HEK293T (cell line): ENCODE results near the gene ATR.

Experiments used
- CTCF ChIA-PET: fragments of 350-600 bp; formaldehyde crosslinking; extraction: SDS; loops from one replicate; lab custom pipeline; 2021; ENCODE audit warnings: antibody characterized with exemption, inconsistent platforms; lab: Yijun Ruan, JAX
- POLR2A ChIA-PET: fragments of 350-600 bp; formaldehyde crosslinking; extraction: SDS; loops from one replicate; lab custom pipeline; 2020; ENCODE audit warnings: antibody characterized with exemption, inconsistent platforms; lab: Yijun Ruan, JAX
- DNase-seq: peaks from one replicate; pipeline ENCODE4 v3.0.0; 2012; ENCODE audit warnings: mixed read lengths; ENCODE audit errors: extremely low spot score
- ARNT ChIP-seq: fragments of 450-650 bp; IDR thresholded peaks from 2 replicates; pipeline ENCODE4 v1.6.1; 2017; ENCODE audit warnings: mild to moderate bottlenecking
- BHLHE40 ChIP-seq: fragments of 450-650 bp; IDR thresholded peaks from 2 replicates; pipeline ENCODE4 v1.6.1; 2016; ENCODE audit warnings: mild to moderate bottlenecking, moderate library complexity, borderline replicate concordance
- CTBP1 ChIP-seq: fragments of 450-650 bp; IDR thresholded peaks from 2 replicates; pipeline ENCODE4 v1.6.1; 2016; ENCODE audit warnings: borderline replicate concordance
- ELF4 ChIP-seq: fragments of 450-650 bp; IDR thresholded peaks from 2 replicates; pipeline ENCODE4 v1.6.1; 2017; ENCODE audit warnings: antibody characterized with exemption
- FOXA1 ChIP-seq: fragments of 450-650 bp; IDR thresholded peaks from 2 replicates; pipeline ENCODE4 v1.6.1; 2016; ENCODE audit warnings: mild to moderate bottlenecking
- FOXK2 ChIP-seq: fragments of 450-650 bp; IDR thresholded peaks from 2 replicates; pipeline ENCODE4 v1.6.1; 2016; ENCODE audit warnings: mild to moderate bottlenecking
- FOXM1 ChIP-seq: fragments of 450-650 bp; IDR thresholded peaks from 2 replicates; pipeline ENCODE4 v1.6.1; 2017; ENCODE audit warnings: mild to moderate bottlenecking, borderline replicate concordance
- HDGF ChIP-seq: fragments of 450-650 bp; IDR thresholded peaks from 2 replicates; pipeline ENCODE4 v1.6.1; 2017; ENCODE audit warnings: antibody characterized with exemption, borderline replicate concordance
- L3MBTL2 ChIP-seq: fragments of 450-650 bp; conservative IDR thresholded peaks from 2 replicates; pipeline ENCODE4 v1.6.1; 2016; ENCODE audit warnings: mild to moderate bottlenecking
- LEF1 ChIP-seq: fragments of 450-650 bp; IDR thresholded peaks from 2 replicates; pipeline ENCODE4 v1.6.1; 2017; ENCODE audit warnings: mild to moderate bottlenecking, borderline replicate concordance
- NFRKB ChIP-seq: fragments of 450-650 bp; IDR thresholded peaks from 2 replicates; pipeline ENCODE4 v1.6.1; 2016; ENCODE audit warnings: mild to moderate bottlenecking, moderate library complexity
- PKNOX1 ChIP-seq: fragments of 450-650 bp; IDR thresholded peaks from 2 replicates; pipeline ENCODE4 v1.6.1; 2016
- SP1 ChIP-seq: fragments of 450-650 bp; IDR thresholded peaks from 2 replicates; pipeline ENCODE4 v1.6.1; 2017
- SUZ12 ChIP-seq: fragments of 450-650 bp; IDR thresholded peaks from 2 replicates; pipeline ENCODE4 v1.6.1; 2016; ENCODE audit warnings: mild to moderate bottlenecking
- TARDBP ChIP-seq: fragments of 450-650 bp; IDR thresholded peaks from 2 replicates; pipeline ENCODE4 v1.6.1; 2016
- ZNF384 ChIP-seq: fragments of 450-650 bp; IDR thresholded peaks from 2 replicates; pipeline ENCODE4 v1.6.1; 2016

The ATR gene

GRCh38 chr3:142468456-142468855 is 110.1 kb downstream of the ATR start:
- ChIA-PET CTCF (interaction anchor here (0.6 kb wide), 1 partner anchor 1335 kb away, joined by 3 read pairs; no protein-coding TSS in a partner anchor), POLR2A (no interaction called here)
- no peak for DNase-seq
- TF ChIP-seq PKNOX1 (no peak), ZNF384 (no peak), HDGF (no peak), NFRKB (no peak), FOXK2 (no peak), TARDBP (no peak), SUZ12 (no peak), ARNT (no peak), SP1 (no peak), FOXM1 (no peak), LEF1 (no peak), BHLHE40 (no peak), L3MBTL2 (no peak), CTBP1 (no peak), ELF4 (no peak), FOXA1 (no peak)

- TF ChIP-seq FOXA1: no peak
- no peak for TF ChIP-seq ARNT
- TF ChIP-seq CTBP1: no peak
- no peak for TF ChIP-seq TARDBP
- TF ChIP-seq SUZ12: no peak
- no peak for TF ChIP-seq LEF1
- TF ChIP-seq BHLHE40: no peak
- no peak for TF ChIP-seq NFRKB
- TF ChIP-seq L3MBTL2: no peak
- no peak for TF ChIP-seq ELF4
- no peak for TF ChIP-seq FOXM1
- TF ChIP-seq PKNOX1: no peak
- no peak for TF ChIP-seq ZNF384
- DNase-seq: no peak
- CTCF ChIA-PET: no interaction called here
- POLR2A ChIA-PET: no interaction called here
These were observed 110.8 kb downstream of the ATR start for GRCh38 chr3:142467768-142468167.

- ChIA-PET POLR2A (no interaction called here), CTCF (no interaction called here)
- DNase-seq: no peak
- TF ChIP-seq FOXA1: no peak
- no peak for TF ChIP-seq TARDBP
- TF ChIP-seq ELF4: no peak
- TF ChIP-seq SP1: no peak
- no peak for TF ChIP-seq ARNT
- TF ChIP-seq PKNOX1: no peak
- TF ChIP-seq ZNF384: no peak
- no peak for TF ChIP-seq HDGF
- no peak for TF ChIP-seq BHLHE40
- TF ChIP-seq NFRKB: no peak
- TF ChIP-seq LEF1: no peak
- TF ChIP-seq L3MBTL2: no peak
- TF ChIP-seq CTBP1: no peak
- no peak for TF ChIP-seq SUZ12
- no peak for TF ChIP-seq FOXM1
- TF ChIP-seq FOXK2: no peak
These were observed 117.8 kb downstream of the ATR start for GRCh38 chr3:142460689-142461088.

GRCh38 chr3:142459929-142460328 is 118.6 kb downstream of the ATR start:
- TF ChIP-seq ARNT (no peak), FOXK2 (no peak), BHLHE40 (no peak), FOXM1 (no peak), CTBP1 (no peak), ZNF384 (no peak), FOXA1 (no peak), SP1 (no peak), NFRKB (no peak), HDGF (no peak), ELF4 (no peak), PKNOX1 (no peak)
- no peak for DNase-seq
- POLR2A ChIA-PET: no interaction called here
- CTCF ChIA-PET: no interaction called here

- CTCF ChIA-PET: no interaction called here
- DNase-seq: no peak
- POLR2A ChIA-PET: no interaction called here
- TF ChIP-seq FOXA1 (no peak), FOXK2 (no peak), SP1 (no peak), FOXM1 (no peak), CTBP1 (no peak), NFRKB (no peak), TARDBP (no peak), LEF1 (no peak), ARNT (no peak), ZNF384 (no peak), ELF4 (no peak), HDGF (no peak), L3MBTL2 (no peak), PKNOX1 (no peak)
These were observed 119.4 kb downstream of the ATR start for GRCh38 chr3:142459096-142459495.
